ENCODE data around the gene ADM2. TPM values are rescaled to one million over a fixed set of nuclear protein-coding genes. Genes with fewer than 3 reads are reported as not detected.

Gene ADM2
- total and polyA plus RNA-seq, 2 of the 13 experiments (the other 11 are each of a cell fraction or from before 2014, with no cell fraction given), result 1.2 to 3.0 TPM

DNA sequence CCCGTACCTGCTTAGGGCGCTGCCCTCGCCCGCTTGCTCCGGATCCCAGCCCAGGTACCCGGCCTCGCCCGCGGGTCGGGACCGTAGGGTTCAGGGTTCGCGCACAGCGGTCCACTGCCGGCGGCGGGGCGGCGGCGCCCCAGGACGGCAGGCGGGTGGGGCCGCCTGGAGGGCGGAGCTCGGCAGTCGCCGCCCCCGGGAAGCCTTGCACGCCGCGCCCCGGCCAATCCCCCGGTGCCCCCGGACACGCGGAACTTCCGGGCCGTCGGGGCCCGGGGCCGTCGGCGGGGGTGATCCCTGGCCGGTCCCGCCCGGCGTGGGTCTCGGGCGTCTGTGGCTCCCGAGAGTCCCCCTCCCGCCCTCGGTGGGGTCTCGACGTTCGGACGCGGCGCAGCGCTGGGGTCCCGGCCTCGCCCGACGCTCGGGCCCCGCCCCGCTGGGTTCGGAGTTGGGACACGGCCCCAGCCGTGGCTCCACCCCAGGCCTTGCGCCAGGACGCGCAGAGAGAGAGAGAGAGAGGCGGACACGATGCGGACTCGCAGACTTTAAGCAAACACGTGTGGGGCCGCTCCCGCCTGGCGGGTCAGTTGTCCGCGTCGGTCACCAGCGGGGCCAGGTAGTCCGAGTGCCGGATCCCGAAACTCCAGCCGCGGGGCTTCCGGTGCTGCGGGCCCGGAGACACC, 48.7 kb downstream of the ADM2 start, which contains the start of gene TYMP (continued):
- TF ChIP-seq, protein P1, sequence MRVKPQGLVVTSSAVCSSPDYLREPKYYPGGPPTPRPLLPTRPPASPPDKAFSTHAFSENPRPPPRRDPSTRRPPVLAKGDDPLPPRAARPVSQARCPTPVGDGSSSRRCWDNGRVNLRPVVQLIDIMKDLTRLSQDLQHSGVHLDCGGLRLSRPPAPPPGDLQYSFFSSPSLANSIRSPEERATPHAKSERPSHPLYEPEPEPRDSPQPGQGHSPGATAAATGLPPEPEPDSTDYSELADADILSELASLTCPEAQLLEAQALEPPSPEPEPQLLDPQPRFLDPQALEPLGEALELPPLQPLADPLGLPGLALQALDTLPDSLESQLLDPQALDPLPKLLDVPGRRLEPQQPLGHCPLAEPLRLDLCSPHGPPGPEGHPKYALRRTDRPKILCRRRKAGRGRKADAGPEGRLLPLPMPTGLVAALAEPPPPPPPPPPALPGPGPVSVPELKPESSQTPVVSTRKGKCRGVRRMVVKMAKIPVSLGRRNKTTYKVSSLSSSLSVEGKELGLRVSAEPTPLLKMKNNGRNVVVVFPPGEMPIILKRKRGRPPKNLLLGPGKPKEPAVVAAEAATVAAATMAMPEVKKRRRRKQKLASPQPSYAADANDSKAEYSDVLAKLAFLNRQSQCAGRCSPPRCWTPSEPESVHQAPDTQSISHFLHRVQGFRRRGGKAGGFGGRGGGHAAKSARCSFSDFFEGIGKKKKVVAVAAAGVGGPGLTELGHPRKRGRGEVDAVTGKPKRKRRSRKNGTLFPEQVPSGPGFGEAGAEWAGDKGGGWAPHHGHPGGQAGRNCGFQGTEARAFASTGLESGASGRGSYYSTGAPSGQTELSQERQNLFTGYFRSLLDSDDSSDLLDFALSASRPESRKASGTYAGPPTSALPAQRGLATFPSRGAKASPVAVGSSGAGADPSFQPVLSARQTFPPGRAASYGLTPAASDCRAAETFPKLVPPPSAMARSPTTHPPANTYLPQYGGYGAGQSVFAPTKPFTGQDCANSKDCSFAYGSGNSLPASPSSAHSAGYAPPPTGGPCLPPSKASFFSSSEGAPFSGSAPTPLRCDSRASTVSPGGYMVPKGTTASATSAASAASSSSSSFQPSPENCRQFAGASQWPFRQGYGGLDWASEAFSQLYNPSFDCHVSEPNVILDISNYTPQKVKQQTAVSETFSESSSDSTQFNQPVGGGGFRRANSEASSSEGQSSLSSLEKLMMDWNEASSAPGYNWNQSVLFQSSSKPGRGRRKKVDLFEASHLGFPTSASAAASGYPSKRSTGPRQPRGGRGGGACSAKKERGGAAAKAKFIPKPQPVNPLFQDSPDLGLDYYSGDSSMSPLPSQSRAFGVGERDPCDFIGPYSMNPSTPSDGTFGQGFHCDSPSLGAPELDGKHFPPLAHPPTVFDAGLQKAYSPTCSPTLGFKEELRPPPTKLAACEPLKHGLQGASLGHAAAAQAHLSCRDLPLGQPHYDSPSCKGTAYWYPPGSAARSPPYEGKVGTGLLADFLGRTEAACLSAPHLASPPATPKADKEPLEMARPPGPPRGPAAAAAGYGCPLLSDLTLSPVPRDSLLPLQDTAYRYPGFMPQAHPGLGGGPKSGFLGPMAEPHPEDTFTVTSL (CRISPR knock-in tag; IDR thresholded peaks at IDR 0.05; ENCODE audit: borderline replicate concordance), result no peak
- TF ChIP-seq ZZZ3 (CRISPR knock-in tag; IDR thresholded peaks at IDR 0.05; ENCODE audit: borderline replicate concordance) (no peak), NR2F6 (IDR thresholded peaks at IDR 0.05) (no peak), NR2F6 (CRISPR knock-in tag; IDR thresholded peaks at IDR 0.05) (no peak; the same call in 1 of the 2 replicates), GATA4 (IDR thresholded peaks at IDR 0.05; ENCODE audit: borderline replicate concordance, low read depth) (no peak), NR2F1 (CRISPR knock-in tag; IDR thresholded peaks at IDR 0.05) (no peak; a peak in 1 of 4 replicates), CEBPB (IDR thresholded peaks at IDR 0.05; ENCODE audit: borderline replicate concordance, low read depth, low read length) (peak; percentile 31; the same call in 1 of the 2 replicates), IKZF4 (CRISPR knock-in tag; IDR thresholded peaks at IDR 0.05; ENCODE audit: borderline replicate concordance, low read depth, not compliant biosample characterization) (no peak), SP140L (CRISPR knock-in tag; IDR thresholded peaks at IDR 0.05; ENCODE audit: borderline replicate concordance) (peak; percentile 46; the same call in 1 of the 2 replicates), MZF1 (CRISPR knock-in tag; IDR thresholded peaks at IDR 0.05; ENCODE audit: borderline replicate concordance) (0 out of 2 replicates have a peak, but pooled peaks have one; percentile 46), ZNF772 (CRISPR knock-in tag; IDR thresholded peaks at IDR 0.05) (no peak), RBM39 (IDR thresholded peaks at IDR 0.05; ENCODE audit: low read depth, low read length, poor library complexity, severe bottlenecking) (no peak), ZNF7 (CRISPR knock-in tag; IDR thresholded peaks at IDR 0.05) (no peak), PCBP1 (IDR thresholded peaks at IDR 0.05; ENCODE audit: borderline replicate concordance, low read depth, low read length) (0 out of 2 replicates have a peak, but pooled peaks have one; percentile 1), EP300 (IDR thresholded peaks at IDR 0.05; ENCODE audit: low read depth in 2 of 2, low read length in 2 of 2) (no peak), EP300 (CRISPR knock-in tag; IDR thresholded peaks at IDR 0.05; ENCODE audit: borderline replicate concordance) (no peak; the same call in 1 of the 2 replicates), HNRNPUL1 (IDR thresholded peaks at IDR 0.05; ENCODE audit: low read depth, low read length) (no peak)
- TF ChIP-seq, protein P2, sequence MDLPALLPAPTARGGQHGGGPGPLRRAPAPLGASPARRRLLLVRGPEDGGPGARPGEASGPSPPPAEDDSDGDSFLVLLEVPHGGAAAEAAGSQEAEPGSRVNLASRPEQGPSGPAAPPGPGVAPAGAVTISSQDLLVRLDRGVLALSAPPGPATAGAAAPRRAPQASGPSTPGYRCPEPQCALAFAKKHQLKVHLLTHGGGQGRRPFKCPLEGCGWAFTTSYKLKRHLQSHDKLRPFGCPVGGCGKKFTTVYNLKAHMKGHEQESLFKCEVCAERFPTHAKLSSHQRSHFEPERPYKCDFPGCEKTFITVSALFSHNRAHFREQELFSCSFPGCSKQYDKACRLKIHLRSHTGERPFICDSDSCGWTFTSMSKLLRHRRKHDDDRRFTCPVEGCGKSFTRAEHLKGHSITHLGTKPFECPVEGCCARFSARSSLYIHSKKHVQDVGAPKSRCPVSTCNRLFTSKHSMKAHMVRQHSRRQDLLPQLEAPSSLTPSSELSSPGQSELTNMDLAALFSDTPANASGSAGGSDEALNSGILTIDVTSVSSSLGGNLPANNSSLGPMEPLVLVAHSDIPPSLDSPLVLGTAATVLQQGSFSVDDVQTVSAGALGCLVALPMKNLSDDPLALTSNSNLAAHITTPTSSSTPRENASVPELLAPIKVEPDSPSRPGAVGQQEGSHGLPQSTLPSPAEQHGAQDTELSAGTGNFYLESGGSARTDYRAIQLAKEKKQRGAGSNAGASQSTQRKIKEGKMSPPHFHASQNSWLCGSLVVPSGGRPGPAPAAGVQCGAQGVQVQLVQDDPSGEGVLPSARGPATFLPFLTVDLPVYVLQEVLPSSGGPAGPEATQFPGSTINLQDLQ (CRISPR knock-in tag; IDR thresholded peaks at IDR 0.05), result no peak
- TF ChIP-seq, protein P3, sequence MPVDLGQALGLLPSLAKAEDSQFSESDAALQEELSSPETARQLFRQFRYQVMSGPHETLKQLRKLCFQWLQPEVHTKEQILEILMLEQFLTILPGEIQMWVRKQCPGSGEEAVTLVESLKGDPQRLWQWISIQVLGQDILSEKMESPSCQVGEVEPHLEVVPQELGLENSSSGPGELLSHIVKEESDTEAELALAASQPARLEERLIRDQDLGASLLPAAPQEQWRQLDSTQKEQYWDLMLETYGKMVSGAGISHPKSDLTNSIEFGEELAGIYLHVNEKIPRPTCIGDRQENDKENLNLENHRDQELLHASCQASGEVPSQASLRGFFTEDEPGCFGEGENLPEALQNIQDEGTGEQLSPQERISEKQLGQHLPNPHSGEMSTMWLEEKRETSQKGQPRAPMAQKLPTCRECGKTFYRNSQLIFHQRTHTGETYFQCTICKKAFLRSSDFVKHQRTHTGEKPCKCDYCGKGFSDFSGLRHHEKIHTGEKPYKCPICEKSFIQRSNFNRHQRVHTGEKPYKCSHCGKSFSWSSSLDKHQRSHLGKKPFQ (CRISPR knock-in tag; IDR thresholded peaks at IDR 0.05; ENCODE audit: insufficient replicate concordance), result no peak

All from HepG2 (cell line).